ENCODE data around the gene LEMD2. TPM values are rescaled to one million over a fixed set of nuclear protein-coding genes. Genes with fewer than 3 reads are reported as not detected.

The LEMD2 gene
- polyA plus RNA-seq, 1 of the 3 experiments (the other 2 are of a cell fraction): 56.5 TPM

GRCh38 chr6:33727932-33728331 is 61.0 kb downstream of the LEMD2 start (continued):
- TF ChIP-seq, protein P1, sequence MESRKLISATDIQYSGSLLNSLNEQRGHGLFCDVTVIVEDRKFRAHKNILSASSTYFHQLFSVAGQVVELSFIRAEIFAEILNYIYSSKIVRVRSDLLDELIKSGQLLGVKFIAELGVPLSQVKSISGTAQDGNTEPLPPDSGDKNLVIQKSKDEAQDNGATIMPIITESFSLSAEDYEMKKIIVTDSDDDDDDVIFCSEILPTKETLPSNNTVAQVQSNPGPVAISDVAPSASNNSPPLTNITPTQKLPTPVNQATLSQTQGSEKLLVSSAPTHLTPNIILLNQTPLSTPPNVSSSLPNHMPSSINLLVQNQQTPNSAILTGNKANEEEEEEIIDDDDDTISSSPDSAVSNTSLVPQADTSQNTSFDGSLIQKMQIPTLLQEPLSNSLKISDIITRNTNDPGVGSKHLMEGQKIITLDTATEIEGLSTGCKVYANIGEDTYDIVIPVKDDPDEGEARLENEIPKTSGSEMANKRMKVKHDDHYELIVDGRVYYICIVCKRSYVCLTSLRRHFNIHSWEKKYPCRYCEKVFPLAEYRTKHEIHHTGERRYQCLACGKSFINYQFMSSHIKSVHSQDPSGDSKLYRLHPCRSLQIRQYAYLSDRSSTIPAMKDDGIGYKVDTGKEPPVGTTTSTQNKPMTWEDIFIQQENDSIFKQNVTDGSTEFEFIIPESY (IDR thresholded peaks at IDR 0.05; ENCODE audit: borderline replicate concordance, low read depth): no peak

- TF ChIP-seq, protein P1 (IDR thresholded peaks at IDR 0.05; ENCODE audit: borderline replicate concordance, low read depth): no peak
- TF ChIP-seq RFX5 (IDR thresholded peaks at IDR 0.05; ENCODE audit: low read length) (no peak), GATA2 (CRISPR knock-in tag; IDR thresholded peaks at IDR 0.05) (no peak), EP300 (IDR thresholded peaks at IDR 0.05; ENCODE audit: borderline replicate concordance in 1 of 2, low read depth in 1 of 2, low read length in 1 of 2) (no peak), CHD2 (IDR thresholded peaks at IDR 0.05; ENCODE audit: low read length, partially characterized antibody) (no peak), SIN3A (IDR thresholded peaks at IDR 0.05; ENCODE audit: borderline replicate concordance, low read depth, low read length) (no peak), MEF2A (IDR thresholded peaks at IDR 0.05; ENCODE audit: borderline replicate concordance, low read depth) (no peak), YY1 (IDR thresholded peaks at IDR 0.05; ENCODE audit: low read depth) (no peak), NFIC (IDR thresholded peaks at IDR 0.05; ENCODE audit: borderline replicate concordance) (no peak), RXRA (IDR thresholded peaks at IDR 0.05; ENCODE audit: borderline replicate concordance, low read depth) (no peak), POLR2AphosphoS5 (IDR thresholded peaks at IDR 0.05; ENCODE audit: low read depth, low read length) (no peak), TEAD4 (IDR thresholded peaks at IDR 0.05; ENCODE audit: borderline replicate concordance, insufficient read depth) (no peak), MXI1 (IDR thresholded peaks at IDR 0.05; ENCODE audit: low read depth, low read length) (no peak), TAF1 (IDR thresholded peaks at IDR 0.05; ENCODE audit: borderline replicate concordance, low read depth, low read length) (no peak), GABPA (IDR thresholded peaks at IDR 0.05; ENCODE audit: low read depth) (no peak)
- TF ChIP-seq, protein P2, sequence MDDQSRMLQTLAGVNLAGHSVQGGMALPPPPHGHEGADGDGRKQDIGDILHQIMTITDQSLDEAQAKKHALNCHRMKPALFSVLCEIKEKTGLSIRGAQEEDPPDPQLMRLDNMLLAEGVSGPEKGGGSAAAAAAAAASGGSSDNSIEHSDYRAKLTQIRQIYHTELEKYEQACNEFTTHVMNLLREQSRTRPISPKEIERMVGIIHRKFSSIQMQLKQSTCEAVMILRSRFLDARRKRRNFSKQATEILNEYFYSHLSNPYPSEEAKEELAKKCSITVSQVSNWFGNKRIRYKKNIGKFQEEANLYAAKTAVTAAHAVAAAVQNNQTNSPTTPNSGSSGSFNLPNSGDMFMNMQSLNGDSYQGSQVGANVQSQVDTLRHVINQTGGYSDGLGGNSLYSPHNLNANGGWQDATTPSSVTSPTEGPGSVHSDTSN (IDR thresholded peaks at IDR 0.05): no peak
- Histone ChIP-seq H3K9me3 (no peaks in the 10 kb centered on the region), H3K27ac (ENCODE audit: low read depth in 2 of 2, low read length in 1 of 2) (no peak overlapping the region), H4K20me1 (ENCODE audit: insufficient read depth) (no peaks in the 10 kb centered on the region), H3K27me3 (ENCODE audit: insufficient read depth) (peaks cover 53% of the 10 kb centered on the region), H3K9ac (no peak overlapping the region), H3F3A (replicated peaks; ENCODE audit: insufficient read depth) (no peaks in the 10 kb centered on the region), H3K4me2 (no peak overlapping the region), H3K36me3 (replicated peaks in 1 of 2; ENCODE audit: control insufficient read depth in 1 of 2, insufficient read depth in 2 of 2, low read length in 1 of 2) (no peaks in the 10 kb centered on the region), H3K4me3 (ENCODE audit: low read depth in 2 of 2, low read length in 1 of 2) (no peak overlapping the region), H3K9me2 (no peaks in the 10 kb centered on the region), H2AFZ (ENCODE audit: low read depth) (no peak overlapping the region), H3K4me1 (ENCODE audit: control insufficient read depth in 1 of 2, insufficient read depth in 2 of 2, low read depth in 1 of 2, low read length in 1 of 2) (no peaks in the 10 kb centered on the region; a peak in 1 of 4 replicates), H3K79me2 (ENCODE audit: insufficient read depth) (no peaks in the 10 kb centered on the region)
- 77% methylated on average over 6 of the region's 7 CpGs for WGBS (ENCODE audit: low lambda C conversion rate)
- no peak for DNase-seq
- CTCF ChIA-PET: interaction anchor here (1.4 to 8.2 kb wide), 3 partner anchors 13 to 17 kb away, joined by 3 to 59 read pairs (median 8); partner anchors contain the start of gene UQCC2
- POLR2A ChIA-PET: no interaction called here
Measured at GRCh38 chr6:33727126-33727525, 61.8 kb downstream of the LEMD2 start.
